Umbilical cord (tissue), 2 donors: ENCODE data around the gene TMEM97. TPM values are rescaled to one million over a fixed set of nuclear protein-coding genes. Genes with fewer than 3 reads are reported as not detected.
A peak's percentile ranks its signal among the peaks of the same experiment; 100 is the strongest.

ENCODE experiments used
- DNase-seq: peaks from one replicate; pipeline ENCODE4 v3.0.0-alpha.2; 2015; ENCODE audit warnings: low spot score
- total RNA-seq: library from RNA; depleted of rRNA; stranded (reverse); fragments of >200 nt; gene quantifications from one replicate; pipeline ENCODE4 v1.2.3, GENCODE V29; 2014; ENCODE audit warnings: low replicate concordance; ENCODE audit not compliant: insufficient read depth

The TMEM97 gene
- total RNA-seq, 1 donor from 2014 or later, result 20.9 TPM

GRCh38 chr17:28365487-28365886 is 46.5 kb downstream of the TMEM97 start:
- no peak for DNase-seq

DNA sequence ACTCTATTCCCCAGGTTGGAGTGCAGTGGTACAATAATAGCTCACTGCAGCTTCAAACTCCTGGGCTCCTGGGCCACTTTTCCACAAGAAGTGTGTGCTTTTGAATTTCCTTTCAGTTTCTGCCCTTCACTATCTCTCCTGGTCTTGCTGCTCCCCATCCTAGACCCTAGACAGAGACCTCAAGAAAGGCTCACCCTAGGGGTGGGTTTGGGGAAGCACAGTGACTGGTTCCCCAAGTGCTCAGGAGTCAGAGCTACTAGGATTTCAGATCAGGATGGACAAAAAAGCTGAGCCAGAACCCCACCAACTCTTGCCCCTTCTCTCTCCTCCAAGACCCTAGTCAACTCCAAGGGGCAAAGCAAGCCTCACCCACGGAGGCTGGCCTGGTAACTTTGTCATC is 47.6 kb downstream of the TMEM97 start:
- DNase-seq, result no peak

GRCh38 chr17:28367641-28368305 is 48.8 kb downstream of the TMEM97 start:
- no peak for DNase-seq

DNA sequence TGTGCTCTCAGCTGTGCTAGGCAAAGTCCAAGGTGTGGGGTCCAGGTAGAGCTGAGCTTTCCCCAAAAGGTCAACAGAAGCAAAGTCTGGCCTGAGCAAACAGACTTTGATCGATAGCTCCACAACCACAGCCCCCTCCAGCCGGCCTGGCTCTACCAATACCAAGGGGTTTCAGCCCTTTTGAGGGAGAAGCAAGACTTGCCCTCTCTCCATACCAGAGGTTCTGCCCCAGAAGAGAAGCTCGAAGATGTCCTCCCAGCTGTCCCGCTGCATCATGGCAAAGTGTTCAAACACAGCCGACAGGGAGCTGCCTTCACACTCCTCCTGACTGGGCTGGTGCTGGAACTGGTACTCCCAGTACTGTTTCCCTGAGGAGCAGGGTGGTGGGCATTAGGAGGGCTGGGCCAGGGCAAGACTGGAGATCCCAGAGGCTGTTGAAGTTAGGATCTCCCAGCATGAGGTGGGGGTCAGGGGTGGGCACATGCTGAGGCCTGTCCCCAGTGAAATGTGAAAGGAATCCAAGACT is 49.4 kb downstream of the TMEM97 start:
- no peak for DNase-seq

DNA sequence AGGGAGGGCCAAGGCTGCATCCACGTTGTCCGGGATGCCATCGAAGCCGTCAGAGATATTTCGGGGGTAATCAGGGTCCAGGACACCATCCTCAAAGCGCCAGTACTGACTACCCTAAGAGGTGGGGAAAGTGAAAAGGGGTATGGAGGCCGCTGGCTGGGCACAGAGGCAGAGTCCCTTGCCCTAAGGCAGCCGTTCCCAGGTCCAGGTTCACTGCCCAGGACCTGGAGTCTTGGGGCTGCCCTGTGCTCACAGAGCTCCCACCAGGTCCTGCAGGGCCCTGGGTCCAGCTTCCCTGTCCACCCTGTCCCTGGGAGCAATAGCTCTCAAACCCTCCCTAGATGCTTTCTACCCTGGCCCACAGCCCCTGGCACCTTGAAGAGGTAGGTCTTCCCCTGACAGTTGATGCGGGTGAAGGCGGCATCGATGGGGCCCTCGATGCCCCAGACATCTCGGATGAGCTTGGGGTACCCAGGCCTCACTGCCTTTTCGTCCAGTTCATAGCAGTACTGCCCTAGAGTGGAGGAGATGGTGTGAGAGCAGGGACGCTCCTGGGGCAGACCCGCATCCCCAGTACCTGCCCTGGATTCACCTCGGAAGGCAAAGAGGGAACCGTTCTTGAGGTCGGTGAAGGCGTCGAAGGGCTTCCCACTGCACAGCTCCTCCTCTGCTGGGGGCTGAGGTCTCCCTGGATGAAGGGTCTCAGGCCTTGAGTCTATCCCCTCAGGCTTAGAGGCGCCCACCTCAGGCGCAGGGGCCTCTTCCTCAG is 50.1 kb downstream of the TMEM97 start:
- DNase-seq, result no peak

- no peak for DNase-seq
Observed at GRCh38 chr17:28369684-28370034, 50.7 kb downstream of the TMEM97 start.

DNA sequence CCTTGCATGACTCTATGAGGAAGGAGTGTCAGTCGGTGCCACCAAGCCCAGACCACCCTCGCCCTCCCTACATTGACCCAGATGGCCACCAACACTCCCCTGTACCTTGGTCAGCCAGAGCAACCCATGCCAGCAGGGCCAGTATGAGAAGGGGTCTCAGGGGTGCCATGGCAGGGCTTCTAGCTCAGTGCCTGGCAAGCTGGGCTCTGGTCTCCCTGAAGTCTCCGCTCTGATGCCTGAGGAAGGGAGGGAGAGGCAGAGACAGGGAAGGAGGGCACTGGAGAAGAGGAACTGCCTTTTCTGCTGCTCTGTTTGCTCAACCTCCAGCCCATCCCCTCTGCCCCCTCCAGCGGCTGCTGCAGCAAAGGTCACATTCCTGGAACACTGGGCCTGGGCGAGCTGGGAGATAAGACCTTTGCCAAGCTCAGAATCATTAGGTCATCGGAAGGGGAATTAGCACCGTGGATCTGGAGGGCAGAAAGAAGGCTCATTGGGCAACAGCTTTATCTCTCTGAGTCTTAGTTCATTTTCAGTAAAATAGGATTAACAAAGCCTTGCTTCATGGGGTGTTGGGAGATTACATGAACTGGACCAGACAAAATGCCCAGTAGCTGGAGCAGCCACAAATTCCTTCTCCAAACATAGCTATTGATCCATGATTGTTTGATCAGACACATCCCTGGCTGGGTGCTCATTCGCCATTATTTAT is 51.2 kb downstream of the TMEM97 start, which contains the start of gene VTN:
Gene VTN, minus strand, starts transcription at position 273 of the 709 bp plus-strand sequence. Its CDS starts 104 bp downstream, at position 169.
- peak; percentile 77 for DNase-seq

DNA sequence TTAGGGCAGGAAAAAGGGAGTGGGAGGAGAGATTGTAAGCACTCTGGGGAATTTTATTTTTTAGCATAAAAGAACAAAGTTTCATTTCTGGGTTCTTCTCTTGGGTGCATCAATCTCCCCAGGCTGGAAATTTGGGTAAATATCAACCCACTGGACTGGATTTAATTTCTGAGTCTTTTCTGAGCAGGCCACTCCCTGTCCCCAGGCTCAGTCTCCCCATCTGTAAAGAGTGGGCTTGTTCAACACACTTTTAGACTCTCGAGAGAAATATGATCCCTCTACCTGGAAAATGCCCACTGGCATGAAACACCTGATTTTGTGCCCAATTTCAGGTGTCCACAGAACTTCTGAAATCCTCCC is 51.7 kb downstream of the TMEM97 start:
- no peak for DNase-seq

- DNase-seq, result peak; percentile 97
Observed at GRCh38 chr17:28371245-28372202, 52.5 kb downstream of the TMEM97 start, which contains the start of gene SARM1. Gene SARM1, plus strand, starts transcription at chr17:28371694. Its CDS starts 339 bp downstream, at chr17:28372033.

DNA sequence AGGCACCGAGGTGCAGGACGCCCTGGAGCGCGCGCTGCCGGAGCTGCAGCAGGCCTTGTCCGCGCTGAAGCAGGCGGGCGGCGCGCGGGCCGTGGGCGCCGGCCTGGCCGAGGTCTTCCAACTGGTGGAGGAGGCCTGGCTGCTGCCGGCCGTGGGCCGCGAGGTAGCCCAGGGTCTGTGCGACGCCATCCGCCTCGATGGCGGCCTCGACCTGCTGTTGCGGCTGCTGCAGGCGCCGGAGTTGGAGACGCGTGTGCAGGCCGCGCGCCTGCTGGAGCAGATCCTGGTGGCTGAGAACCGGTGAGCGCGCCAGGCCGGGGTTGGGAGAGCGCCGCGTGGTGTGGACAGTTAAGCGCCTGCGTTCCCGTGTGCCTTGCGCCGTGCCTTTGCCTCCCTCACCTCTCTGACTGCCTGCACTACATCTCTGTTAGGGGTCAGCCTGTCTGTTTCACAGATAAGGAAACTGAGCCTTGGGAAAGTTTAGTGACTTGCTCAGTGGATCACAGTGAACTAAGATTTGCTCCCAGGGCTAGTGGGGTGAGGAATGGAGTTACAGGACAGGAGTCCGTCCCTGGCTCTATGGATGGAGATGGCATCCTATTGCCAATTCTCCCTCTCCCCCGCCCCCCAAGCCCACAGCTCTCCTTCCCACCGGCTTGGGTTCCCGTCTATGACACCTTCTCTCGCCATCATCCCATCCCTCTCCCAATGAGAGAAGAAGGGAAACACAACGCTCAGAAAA is 53.4 kb downstream of the TMEM97 start:
- peak; percentile 32 for DNase-seq

GRCh38 chr17:28372945-28373274 is 53.9 kb downstream of the TMEM97 start:
- DNase-seq, result no peak

Other genes starting within 250 kb of the TMEM97 start
- gene IFT20, start 16.3 kb downstream of the TMEM97 start, total RNA-seq, result 85.0 TPM
- gene TNFAIP1, start 16.6 kb downstream of the TMEM97 start, total RNA-seq, result 36.8 TPM
- 27.2 TPM for gene POLDIP2, start 38.3 kb downstream of the TMEM97 start, total RNA-seq
- gene SEBOX, start 46.0 kb downstream of the TMEM97 start, total RNA-seq, result not detected
- 8.7 TPM for gene VTN, start 51.1 kb downstream of the TMEM97 start, total RNA-seq
- gene SARM1, start 52.5 kb downstream of the TMEM97 start, total RNA-seq, result 9.4 TPM
- 7.7 TPM for gene SLC46A1, start 87.0 kb downstream of the TMEM97 start, total RNA-seq
- 0.72 TPM for gene SLC13A2, start 154.4 kb downstream of the TMEM97 start, total RNA-seq
- gene FOXN1, start 187.1 kb downstream of the TMEM97 start, total RNA-seq, result not detected
- gene UNC119, start 233.4 kb downstream of the TMEM97 start, total RNA-seq, result 26.2 TPM